SK-N-MC (cell line): ENCODE data around the gene BID.

Experiments used
- EZH2 ChIP-seq: fragments of 200-600 bp; sonication (generic); IDR thresholded peaks from one replicate; pipeline ENCODE4 v1.6.1; 2017; ENCODE audit warnings: antibody characterized with exemption
- FOXP2 ChIP-seq: optimal IDR thresholded peaks from 2 replicates; pipeline ENCODE3; 2011; ENCODE audit warnings: mild to moderate bottlenecking, moderate library complexity; ENCODE audit not compliant: insufficient read depth; ENCODE audit errors: extremely low read length, control extremely low read depth
- POLR2AphosphoS5 ChIP-seq: IDR thresholded peaks from 2 replicates; pipeline ENCODE4 v1.6.1; 2012; ENCODE audit warnings: mild to moderate bottlenecking, low read depth, low read length, borderline replicate concordance

DNA sequence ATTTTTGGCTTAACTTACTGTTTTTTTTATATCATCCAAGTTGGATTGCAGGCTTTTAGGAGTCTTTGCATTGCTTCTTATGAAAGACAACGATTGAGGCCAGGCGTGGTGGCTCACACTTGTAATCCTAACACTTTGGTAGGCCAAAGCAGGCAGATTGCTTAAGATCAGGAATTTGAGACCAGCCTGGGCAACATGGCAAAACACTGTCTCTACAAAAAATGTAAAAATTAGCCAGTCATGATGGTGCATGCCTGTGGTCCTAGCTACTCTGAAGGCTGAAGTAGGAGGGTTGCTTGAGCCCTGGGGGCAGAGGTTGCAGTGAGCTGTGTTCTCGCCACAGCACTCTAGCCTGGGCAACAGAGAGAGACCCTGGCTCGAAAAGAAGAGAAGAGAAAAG lies 56.6 kb downstream of the BID start:
- TF ChIP-seq FOXP2: no peak
- TF ChIP-seq POLR2AphosphoS5: no peak
- TF ChIP-seq EZH2: no peak
